ENCODE results near the gene NHSL1. TPM values are rescaled to one million over a fixed set of nuclear protein-coding genes. Genes with fewer than 3 reads are reported as not detected.
A peak's percentile ranks its signal among the peaks of the same experiment; 100 is the strongest.

The NHSL1 gene
- total and polyA plus RNA-seq, 11 donors, result 13.9 to 103 (median 46.1) TPM

DNA sequence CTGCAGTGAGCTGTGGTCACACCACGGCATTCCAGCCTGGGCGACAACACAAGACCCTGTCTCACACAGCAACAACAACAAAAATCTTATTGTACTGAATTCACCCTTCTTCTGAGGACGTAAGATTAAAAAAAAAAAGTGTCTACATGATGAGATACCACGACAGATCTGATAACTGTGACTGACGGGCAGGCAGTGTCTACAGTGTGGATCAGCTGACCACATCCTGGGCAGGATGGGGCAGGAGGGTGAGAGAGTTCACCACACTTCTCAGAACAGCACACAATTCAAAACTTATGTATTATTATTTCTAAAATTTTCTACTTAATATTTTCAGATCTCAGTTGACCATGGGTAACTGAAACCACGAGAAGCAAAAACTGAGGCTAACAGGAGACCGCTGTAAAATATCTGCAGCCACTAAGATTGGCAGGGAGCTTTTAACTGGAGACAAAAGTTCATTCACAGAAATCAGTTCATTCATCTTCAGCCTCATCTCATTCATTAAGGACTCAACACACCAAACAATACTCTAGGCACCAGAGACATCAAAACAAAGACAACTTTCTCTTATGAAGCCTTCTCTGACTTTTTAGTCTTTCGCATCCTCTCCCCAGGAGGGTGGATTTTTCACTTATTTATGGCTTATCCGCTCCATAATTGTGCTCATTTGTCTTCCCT lies 15.7 kb upstream of the NHSL1 start:
- ATAC-seq (peak in 1 of 4 donors; percentile 31), DNase-seq (no peak)
- no peaks in the 10 kb centered on the region for H3K36me3 ChIP-seq
- intact Hi-C loops (cut with DNase I), result loop anchor here in 9 of 10 donors (5.0 to 10.0 kb wide), 4 partner anchors 80 to 400 kb away; no protein-coding TSS in a partner anchor
- no peak overlapping the region for H3K4me3 ChIP-seq
- peaks cover 0 to 5% (median 0%) of the 10 kb centered on the region in 12 donors for H3K9me3 ChIP-seq
- H3K27ac ChIP-seq, result no peak overlapping the region
- peaks cover 0 to 30% (median 6%) of the 10 kb centered on the region in 12 donors for H3K4me1 ChIP-seq
- WGBS, 4 donors, result 79 to 83% (median 81%) methylated on average over 9 of the region's 9 CpGs
- TF ChIP-seq POLR2A (IDR thresholded peaks at IDR 0.05) (no peak), CTCF (IDR thresholded peaks at IDR 0.05) (no peak)
- no peaks in the 10 kb centered on the region for H3K27me3 ChIP-seq

- Histone ChIP-seq H3K9me3 (peaks cover 0 to 1% (median 0%) of the 10 kb centered on the region in 12 donors), H3K36me3 (no peaks in the 10 kb centered on the region), H3K27ac (no peak overlapping the region), H3K4me3 (no peak overlapping the region), H3K4me1 (peaks cover 0 to 30% (median 6%) of the 10 kb centered on the region in 12 donors), H3K27me3 (no peaks in the 10 kb centered on the region)
- no peak for TF ChIP-seq POLR2A (IDR thresholded peaks at IDR 0.05)
- no peak for TF ChIP-seq CTCF (IDR thresholded peaks at IDR 0.05)
- ATAC-seq (no peak), DNase-seq (no peak)
- 59 to 66% (median 64%) methylated on average over 8 of the region's 8 CpGs for WGBS, 4 donors
- intact Hi-C loops (cut with DNase I), result loop anchor here in 6 of 10 donors (5.0 to 10.0 kb wide), 3 partner anchors 78 to 398 kb away; no protein-coding TSS in a partner anchor
These were observed 13.3 kb upstream of the NHSL1 start for GRCh38 chr6:138512609-138513008.

GRCh38 chr6:138510093-138510492 lies 10.8 kb upstream of the NHSL1 start:
- peaks cover 0 to 17% (median 0%) of the 10 kb centered on the region in 12 donors for H3K4me1 ChIP-seq
- 48 to 61% (median 56%) methylated on average over 3 of the region's 3 CpGs for WGBS, 4 donors
- H3K9me3 ChIP-seq, result no peaks in the 10 kb centered on the region
- intact Hi-C loops (cut with DNase I), result loop anchor here in 6 of 10 donors (5.0 to 10.0 kb wide), 3 partner anchors 75 to 395 kb away; no protein-coding TSS in a partner anchor
- H3K36me3 ChIP-seq, result no peaks in the 10 kb centered on the region
- TF ChIP-seq CTCF (IDR thresholded peaks at IDR 0.05) (no peak), POLR2A (IDR thresholded peaks at IDR 0.05) (no peak)
- ATAC-seq (no peak), DNase-seq (no peak)
- no peaks in the 10 kb centered on the region for H3K27me3 ChIP-seq
- H3K4me3 ChIP-seq, result no peak overlapping the region
- H3K27ac ChIP-seq, result no peak overlapping the region

- Histone ChIP-seq H3K27me3 (no peaks in the 10 kb centered on the region), H3K36me3 (no peaks in the 10 kb centered on the region), H3K4me1 (peaks cover 0 to 17% (median 0%) of the 10 kb centered on the region in 12 donors), H3K4me3 (no peak overlapping the region), H3K9me3 (no peaks in the 10 kb centered on the region), H3K27ac (no peak overlapping the region)
- peak in 3 of 4 donors; percentile 52 to 76 (median 64) for ATAC-seq
- 24 to 35% (median 29%) methylated on average over 6 of the region's 6 CpGs for WGBS, 4 donors
- TF ChIP-seq POLR2A (IDR thresholded peaks at IDR 0.05) (no peak), CTCF (IDR thresholded peaks at IDR 0.05) (peak; percentile 33 to 61 (median 55))
- intact Hi-C loops (cut with DNase I), result loop anchor here in 7 of 10 donors (2.0 to 10.0 kb wide), 5 partner anchors 77 to 395 kb away; no protein-coding TSS in a partner anchor
- DNase-seq, result peak in 1 of 5 donors; percentile 16
These were observed 10.1 kb upstream of the NHSL1 start for GRCh38 chr6:138509371-138509770.
